ENCODE data around the gene ABRACL.

DNA sequence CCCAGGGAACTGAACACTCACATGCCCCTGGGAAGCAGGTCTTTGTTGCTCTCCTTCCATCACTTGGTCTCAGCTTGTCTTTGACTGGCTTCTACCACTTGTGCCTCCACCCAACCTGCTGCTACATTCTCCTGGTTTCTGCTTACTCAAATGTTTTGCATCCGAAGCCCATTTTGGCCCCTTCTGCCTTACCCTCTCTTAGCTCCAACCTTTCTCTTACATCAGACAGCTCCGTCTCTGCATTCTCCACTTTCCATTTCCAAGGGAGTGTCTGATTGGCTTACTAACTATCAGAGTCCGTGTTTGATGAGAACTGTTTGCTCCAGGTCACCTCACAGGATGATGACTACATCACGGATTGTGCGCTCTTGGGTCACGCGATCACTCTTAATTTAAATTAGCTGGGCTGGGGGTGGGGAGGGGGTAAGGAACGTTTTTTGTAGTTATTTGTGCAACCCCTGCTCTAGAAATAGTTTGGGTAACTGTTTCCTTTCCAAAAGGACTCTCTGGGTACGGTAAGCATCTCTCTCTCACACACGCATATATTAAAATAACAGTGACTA, 844 bp upstream of the ABRACL start:
- TF ChIP-seq, protein P1, sequence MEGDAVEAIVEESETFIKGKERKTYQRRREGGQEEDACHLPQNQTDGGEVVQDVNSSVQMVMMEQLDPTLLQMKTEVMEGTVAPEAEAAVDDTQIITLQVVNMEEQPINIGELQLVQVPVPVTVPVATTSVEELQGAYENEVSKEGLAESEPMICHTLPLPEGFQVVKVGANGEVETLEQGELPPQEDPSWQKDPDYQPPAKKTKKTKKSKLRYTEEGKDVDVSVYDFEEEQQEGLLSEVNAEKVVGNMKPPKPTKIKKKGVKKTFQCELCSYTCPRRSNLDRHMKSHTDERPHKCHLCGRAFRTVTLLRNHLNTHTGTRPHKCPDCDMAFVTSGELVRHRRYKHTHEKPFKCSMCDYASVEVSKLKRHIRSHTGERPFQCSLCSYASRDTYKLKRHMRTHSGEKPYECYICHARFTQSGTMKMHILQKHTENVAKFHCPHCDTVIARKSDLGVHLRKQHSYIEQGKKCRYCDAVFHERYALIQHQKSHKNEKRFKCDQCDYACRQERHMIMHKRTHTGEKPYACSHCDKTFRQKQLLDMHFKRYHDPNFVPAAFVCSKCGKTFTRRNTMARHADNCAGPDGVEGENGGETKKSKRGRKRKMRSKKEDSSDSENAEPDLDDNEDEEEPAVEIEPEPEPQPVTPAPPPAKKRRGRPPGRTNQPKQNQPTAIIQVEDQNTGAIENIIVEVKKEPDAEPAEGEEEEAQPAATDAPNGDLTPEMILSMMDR (IDR thresholded peaks at IDR 0.05), result no peak
- TF ChIP-seq POLR2AphosphoS5 (IDR thresholded peaks at IDR 0.05; ENCODE audit: insufficient read depth in 1 of 2, low read depth in 1 of 2) (no peak), POLR2A (IDR thresholded peaks at IDR 0.05) (no peak)
